ENCODE data around the gene TCF7L2.

DNA sequence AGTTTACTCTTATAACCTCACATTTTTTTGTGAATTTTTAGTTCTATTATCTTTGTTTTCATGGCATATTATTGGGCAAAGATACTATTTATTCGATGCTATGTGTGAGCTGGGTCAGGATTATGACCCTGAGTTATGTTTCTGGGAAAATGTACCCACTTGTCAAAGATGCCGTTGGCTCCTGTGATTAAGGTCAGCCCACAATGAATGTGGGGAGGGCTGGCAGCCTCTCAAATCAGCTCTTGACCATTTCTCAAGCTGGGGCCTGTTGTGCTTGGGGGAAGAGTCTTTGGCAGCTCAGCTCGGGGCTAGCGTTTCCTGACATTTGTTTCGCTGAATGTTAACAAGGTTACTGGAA lies 97.5 kb downstream of the TCF7L2 start:
- TF ChIP-seq POLR2A (IDR thresholded peaks at IDR 0.05; ENCODE audit: low read depth, low read length) (no peak), POLR2AphosphoS5 (IDR thresholded peaks at IDR 0.05; ENCODE audit: low read depth, low read length) (no peak)

Measured in GM12892 (cell line).